HepG2 (cell line): ENCODE measurements around the gene ICAM2. TPM values are rescaled to one million over a fixed set of nuclear protein-coding genes. Genes with fewer than 3 reads are reported as not detected.

Experiments
- ATAC-seq: fragments of 200-7000 bp; cut with Tn5 transposase; 3 replicates; pipeline ENCODE4 v1.9.1; 2020; ENCODE audit warnings: mild to moderate bottlenecking, moderate library complexity
- BruUV-seq: library from RNA; stranded (reverse); fragments of 400-500 nt; replicated peaks from 2 replicates; lab custom pipeline; 2021; lab: Mats Ljungman, UMichigan
- CTCF ChIA-PET: fragments of 300-600 bp; formaldehyde crosslinking; extraction: SDS; loops from one replicate; lab custom pipeline; 2021; ENCODE audit warnings: low total read pairs, inconsistent platforms, low intra/inter-chr PET ratio; lab: Yijun Ruan, JAX
- POLR2A ChIA-PET: fragments of 350-600 bp; sonication (Branson Sonifier 250); formaldehyde crosslinking; loops from one replicate; lab custom pipeline; 2020; ENCODE audit warnings: antibody characterized with exemption, inconsistent platforms; lab: Yijun Ruan, JAX
- DNase-seq: peaks from one replicate; pipeline ENCODE4 v3.0.0-alpha.2; 2015; ENCODE audit warnings: low spot score
- FAIRE-seq: peaks from 3 replicates; lab custom pipeline; 2011; peaks lifted over from hg19 to GRCh38; lab: Jason Lieb, UNC
- H2AFZ ChIP-seq: one replicate; pipeline ENCODE4 v1.6.1; 2011; ENCODE audit warnings: low read length, inconsistent platforms
- H3K27ac ChIP-seq: fragments of 300-600 bp; 3 replicates; pipeline ENCODE4 v1.8.0; 2011; ENCODE audit warnings: mixed run types, mild to moderate bottlenecking, mixed read lengths, low read length, inconsistent platforms; ENCODE audit not compliant: insufficient read depth; ENCODE audit errors: extremely low read length
- H3K27me3 ChIP-seq, 2 experiments: fragments of 200-600 bp in 1 of 2; 2 replicates in 1 of 2; 3 replicates in 1 of 2; pipeline versions ENCODE4 v1.6.0 to v1.8.0; 2011; ENCODE audit warnings: low read length in 2 of 2, mild to moderate bottlenecking in 2 of 2, moderate library complexity in 2 of 2, inconsistent platforms in 1 of 2; ENCODE audit not compliant: insufficient read depth in 2 of 2, control insufficient read depth in 1 of 2
- H3K36me3 ChIP-seq, 2 experiments: fragments of 200-600 bp in 1 of 2; replicated peaks in 1 of 2; 2 replicates in 1 of 2; 3 replicates in 1 of 2; pipeline versions ENCODE4 v1.5.1 to v1.8.0; 2011; ENCODE audit warnings: low read length in 2 of 2, inconsistent platforms in 1 of 2; ENCODE audit not compliant: insufficient read depth in 2 of 2, control insufficient read depth in 1 of 2
- H3K4me1 ChIP-seq: 2 replicates; pipeline ENCODE4 v1.5.1; 2012; ENCODE audit warnings: low read length, inconsistent platforms; ENCODE audit not compliant: insufficient read depth
- H3K4me2 ChIP-seq: 2 replicates; pipeline ENCODE4 v1.6.0; 2011; ENCODE audit warnings: low read depth, low read length, inconsistent platforms
- H3K4me3 ChIP-seq, 3 experiments: fragments of 200-600 bp in 1 of 3; sonication (generic), shearing (Covaris generic) in 1 of 3; replicated peaks in 1 of 3; 2 replicates each; pipeline ENCODE4 v1.5.1; 2011 to 2016; ENCODE audit warnings: low read length in 3 of 3, inconsistent platforms in 2 of 3, low read depth in 2 of 3, mild to moderate bottlenecking in 2 of 3, control low read depth in 1 of 3, mixed read lengths in 1 of 3; ENCODE audit not compliant: insufficient read depth in 1 of 3
- H3K79me2 ChIP-seq: one replicate; pipeline ENCODE4 v1.6.1; 2011; ENCODE audit warnings: low read length, inconsistent platforms; ENCODE audit not compliant: insufficient read depth
- H3K9ac ChIP-seq: 2 replicates; pipeline ENCODE4 v1.6.0; 2011; ENCODE audit warnings: mild to moderate bottlenecking, low read depth, low read length, inconsistent platforms; ENCODE audit not compliant: insufficient read depth
- H3K9me3 ChIP-seq: 2 replicates; pipeline ENCODE4 v1.5.1; 2012; ENCODE audit warnings: mild to moderate bottlenecking, low read length
- H4K20me1 ChIP-seq: 2 replicates; pipeline ENCODE4 v1.6.0; 2011; ENCODE audit warnings: inconsistent platforms, mild to moderate bottlenecking, low read length, moderate library complexity; ENCODE audit not compliant: insufficient read depth
- CBFB ChIP-seq: sonication (generic); formaldehyde crosslinking; IDR thresholded peaks from 2 replicates; pipeline ENCODE4 v1.4.0; 2020; ENCODE audit warnings: missing genetic modification reagents
- HBP1 ChIP-seq: IDR thresholded peaks from 2 replicates; pipeline ENCODE4 v1.6.1; 2016; ENCODE audit warnings: low read depth, control low read depth
- KDM1A ChIP-seq: IDR thresholded peaks from 2 replicates; pipeline ENCODE4 v1.6.1; 2016; ENCODE audit warnings: missing compliant biosample characterization
- MAFG ChIP-seq: sonication (generic); formaldehyde crosslinking; IDR thresholded peaks from 2 replicates; pipeline ENCODE4 v1.5.1; 2020; ENCODE audit warnings: mild to moderate bottlenecking, missing genetic modification reagents
- TSC22D2 ChIP-seq: sonication (generic); formaldehyde crosslinking; IDR thresholded peaks from 2 replicates; pipeline ENCODE4 v1.5.1; 2020; ENCODE audit warnings: missing genetic modification reagents, mild to moderate bottlenecking, borderline replicate concordance
- WGBS: methylation state at CpG from one replicate; pipeline ENCODE4 v1.1.6; 2017; ENCODE audit warnings: low lambda C conversion rate; 5-methylcytosine and 5-hydroxymethylcytosine counted together
- in situ Hi-C: cut with HindIII; loops from 2 replicates; pipeline ENCODE4 v1.10.0; 2017; ENCODE audit warnings: low pct_unique_long_range_greater_than_20kb; ENCODE audit not compliant: extremely low pct_ligation_motif_present
- intact Hi-C: fragments of 100-400 bp; cut with micrococcal nuclease; formaldehyde crosslinking; loops from one replicate; pipeline ENCODE4 v1.10.0; 2022; ENCODE audit not compliant: unreplicated experiment
- polyA plus RNA-seq, 8 experiments: library from polyadenylated mRNA; depleted of rRNA in 3 of 8; stranded (reverse) in 7 of 8; unstranded in 1 of 8; fragments of >200 nt; fragmentation: Illumina TruSeq in 4 of 8; extraction: Trizol in 4 of 8; gene quantifications; 2 replicates each; pipeline versions ENCODE4 v1.2.1 to v1.2.3, GENCODE V29; 2011 to 2016; ENCODE audit warnings: low read depth in 4 of 8, missing spikeins in 1 of 8, mixed read lengths in 1 of 8; ENCODE audit not compliant: insufficient read depth in 1 of 8
- total RNA-seq, 5 experiments: library from RNA; depleted of rRNA; stranded (reverse); fragments of >200 nt; fragmentation: Illumina TruSeq; extraction: Trizol; gene quantifications; 2 replicates each; pipeline ENCODE4 v1.2.3, GENCODE V29; 2016; ENCODE audit warnings: low read depth in 1 of 5
- TF ChIP-seq, protein P1 (sequence below): sonication (generic); formaldehyde crosslinking; IDR thresholded peaks from 2 replicates; pipeline ENCODE4 v1.4.0; 2020; ENCODE audit warnings: missing genetic modification reagents

ICAM2 gene
- total and polyA plus RNA-seq, 2 of the 13 experiments (the other 11 are each of a cell fraction or from before 2014, with no cell fraction given), result 10.9 to 20.8 TPM

- Histone ChIP-seq H3K9ac (no peak overlapping the region), H3K9me3 (peaks cover 8% of the 10 kb centered on the region), H2AFZ (no peak overlapping the region), H3K4me1 (peaks cover 7% of the 10 kb centered on the region), H3K4me3 (no peak overlapping the region), H3K36me3 (peaks cover 25 to 82% of the 10 kb centered on the region in 2 experiments), H3K4me2 (no peak overlapping the region), H3K27me3 (no peaks in the 10 kb centered on the region), H3K27ac (no peak overlapping the region), H4K20me1 (no peaks in the 10 kb centered on the region), H3K79me2 (no peaks in the 10 kb centered on the region)
- 97% methylated on average over 1 of the region's 1 CpG for WGBS
- POLR2A ChIA-PET, result no interaction called here
- ATAC-seq, result no peak
- BruUV-seq, result no TSS peak
- in situ Hi-C loops, result loop anchor here (10.0 kb wide), 1 partner anchor 216 kb away; no protein-coding TSS in a partner anchor
- CTCF ChIA-PET, result no interaction called here
- DNase-seq, result no peak
- TF ChIP-seq MAFG (CRISPR knock-in tag) (no peak), CBFB (CRISPR knock-in tag) (no peak), TSC22D2 (CRISPR knock-in tag) (no peak), KDM1A (CRISPR knock-in tag) (no peak), HBP1 (CRISPR knock-in tag) (no peak)
- TF ChIP-seq, protein P1, sequence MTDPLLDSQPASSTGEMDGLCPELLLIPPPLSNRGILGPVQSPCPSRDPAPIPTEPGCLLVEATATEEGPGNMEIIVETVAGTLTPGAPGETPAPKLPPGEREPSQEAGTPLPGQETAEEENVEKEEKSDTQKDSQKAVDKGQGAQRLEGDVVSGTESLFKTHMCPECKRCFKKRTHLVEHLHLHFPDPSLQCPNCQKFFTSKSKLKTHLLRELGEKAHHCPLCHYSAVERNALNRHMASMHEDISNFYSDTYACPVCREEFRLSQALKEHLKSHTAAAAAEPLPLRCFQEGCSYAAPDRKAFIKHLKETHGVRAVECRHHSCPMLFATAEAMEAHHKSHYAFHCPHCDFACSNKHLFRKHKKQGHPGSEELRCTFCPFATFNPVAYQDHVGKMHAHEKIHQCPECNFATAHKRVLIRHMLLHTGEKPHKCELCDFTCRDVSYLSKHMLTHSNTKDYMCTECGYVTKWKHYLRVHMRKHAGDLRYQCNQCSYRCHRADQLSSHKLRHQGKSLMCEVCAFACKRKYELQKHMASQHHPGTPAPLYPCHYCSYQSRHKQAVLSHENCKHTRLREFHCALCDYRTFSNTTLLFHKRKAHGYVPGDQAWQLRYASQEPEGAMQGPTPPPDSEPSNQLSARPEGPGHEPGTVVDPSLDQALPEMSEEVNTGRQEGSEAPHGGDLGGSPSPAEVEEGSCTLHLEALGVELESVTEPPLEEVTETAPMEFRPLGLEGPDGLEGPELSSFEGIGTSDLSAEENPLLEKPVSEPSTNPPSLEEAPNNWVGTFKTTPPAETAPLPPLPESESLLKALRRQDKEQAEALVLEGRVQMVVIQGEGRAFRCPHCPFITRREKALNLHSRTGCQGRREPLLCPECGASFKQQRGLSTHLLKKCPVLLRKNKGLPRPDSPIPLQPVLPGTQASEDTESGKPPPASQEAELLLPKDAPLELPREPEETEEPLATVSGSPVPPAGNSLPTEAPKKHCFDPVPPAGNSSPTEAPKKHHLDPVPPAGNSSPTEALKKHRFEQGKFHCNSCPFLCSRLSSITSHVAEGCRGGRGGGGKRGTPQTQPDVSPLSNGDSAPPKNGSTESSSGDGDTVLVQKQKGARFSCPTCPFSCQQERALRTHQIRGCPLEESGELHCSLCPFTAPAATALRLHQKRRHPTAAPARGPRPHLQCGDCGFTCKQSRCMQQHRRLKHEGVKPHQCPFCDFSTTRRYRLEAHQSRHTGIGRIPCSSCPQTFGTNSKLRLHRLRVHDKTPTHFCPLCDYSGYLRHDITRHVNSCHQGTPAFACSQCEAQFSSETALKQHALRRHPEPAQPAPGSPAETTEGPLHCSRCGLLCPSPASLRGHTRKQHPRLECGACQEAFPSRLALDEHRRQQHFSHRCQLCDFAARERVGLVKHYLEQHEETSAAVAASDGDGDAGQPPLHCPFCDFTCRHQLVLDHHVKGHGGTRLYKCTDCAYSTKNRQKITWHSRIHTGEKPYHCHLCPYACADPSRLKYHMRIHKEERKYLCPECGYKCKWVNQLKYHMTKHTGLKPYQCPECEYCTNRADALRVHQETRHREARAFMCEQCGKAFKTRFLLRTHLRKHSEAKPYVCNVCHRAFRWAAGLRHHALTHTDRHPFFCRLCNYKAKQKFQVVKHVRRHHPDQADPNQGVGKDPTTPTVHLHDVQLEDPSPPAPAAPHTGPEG (CRISPR knock-in tag), result no peak
- intact Hi-C loops, result no loop called here
- FAIRE-seq, result no peak
Measured at GRCh38 chr17:64069143-64069542, 48.7 kb upstream of the ICAM2 start.
